Mesendoderm (in vitro differentiated cells): Measurements from ENCODE around the gene ABI3.

ENCODE experiments used
- DNase-seq: peaks from one replicate; pipeline ENCODE4 v3.0.0; 2013
- H2AK5ac ChIP-seq: 2 replicates; pipeline ENCODE4 v1.6.1; 2013; ENCODE audit warnings: low read length, inconsistent platforms
- H2BK120ac ChIP-seq: 2 replicates; pipeline ENCODE4 v1.6.1; 2013; ENCODE audit warnings: low read depth, mild to moderate bottlenecking, low read length, moderate library complexity, mixed read lengths
- H2BK15ac ChIP-seq: replicated peaks from 2 replicates; pipeline ENCODE4 v1.6.1; 2013; ENCODE audit warnings: low read depth, mild to moderate bottlenecking, moderate library complexity
- H2BK5ac ChIP-seq: 2 replicates; pipeline ENCODE4 v1.6.1; 2013; ENCODE audit warnings: low read length, inconsistent platforms
- H3K18ac ChIP-seq: 2 replicates; pipeline ENCODE4 v1.6.1; 2013; ENCODE audit warnings: mild to moderate bottlenecking, low read length, mixed read lengths
- H3K23ac ChIP-seq: one replicate; pipeline ENCODE4 v1.6.1; 2013; ENCODE audit warnings: low read length
- H3K27ac ChIP-seq: 2 replicates; pipeline ENCODE4 v1.5.1; 2013; ENCODE audit warnings: low read depth, mild to moderate bottlenecking, inconsistent platforms, low read length, moderate library complexity
- H3K27me3 ChIP-seq: 2 replicates; pipeline ENCODE4 v1.6.1; 2013; ENCODE audit warnings: low read length, control low read depth, mild to moderate bottlenecking, inconsistent platforms; ENCODE audit not compliant: insufficient read depth, poor library complexity
- H3K36me3 ChIP-seq: 2 replicates; pipeline ENCODE4 v1.6.1; 2013; ENCODE audit warnings: low read length, inconsistent platforms; ENCODE audit not compliant: control insufficient read depth, insufficient read depth
- H3K4ac ChIP-seq: one replicate; pipeline ENCODE4 v1.6.1; 2013; ENCODE audit warnings: low read depth, mild to moderate bottlenecking, low read length, moderate library complexity
- H3K4me1 ChIP-seq: 2 replicates; pipeline ENCODE4 v1.6.1; 2013; ENCODE audit warnings: low read depth, low read length, inconsistent platforms; ENCODE audit not compliant: control insufficient read depth
- H3K4me2 ChIP-seq: 2 replicates; pipeline ENCODE4 v1.6.1; 2013; ENCODE audit warnings: low read length
- H3K4me3 ChIP-seq: 2 replicates; pipeline ENCODE4 v1.5.1; 2013; ENCODE audit warnings: mild to moderate bottlenecking, low read length
- H3K56ac ChIP-seq: one replicate; pipeline ENCODE4 v1.6.1; 2013; ENCODE audit warnings: low read length
- H3K79me1 ChIP-seq: 2 replicates; pipeline ENCODE4 v1.6.1; 2013; ENCODE audit warnings: low read length, inconsistent platforms
- H3K79me2 ChIP-seq: 2 replicates; pipeline ENCODE4 v1.6.1; 2013; ENCODE audit warnings: mild to moderate bottlenecking, low read length; ENCODE audit not compliant: control insufficient read depth, insufficient read depth
- H3K9ac ChIP-seq: 2 replicates; pipeline ENCODE4 v1.6.1; 2013; ENCODE audit warnings: low read length, inconsistent platforms
- H4K5ac ChIP-seq: one replicate; pipeline ENCODE4 v1.6.1; 2013; ENCODE audit warnings: low read length
- H4K8ac ChIP-seq: one replicate; pipeline ENCODE4 v1.6.1; 2013; ENCODE audit warnings: low read depth, mild to moderate bottlenecking, control low read depth, low read length, moderate library complexity
- WGBS: extraction: QIAGEN DNeasy Blood & Tissue Kit; methylation state at CpG from one replicate; pipeline ENCODE4 v1.1.7; 2013; ENCODE audit warnings: low lambda C conversion rate, missing lambda C conversion rate; ENCODE audit not compliant: insufficient coverage; ENCODE audit errors: extremely low coverage; 5-methylcytosine and 5-hydroxymethylcytosine counted together

ABI3 gene

DNA sequence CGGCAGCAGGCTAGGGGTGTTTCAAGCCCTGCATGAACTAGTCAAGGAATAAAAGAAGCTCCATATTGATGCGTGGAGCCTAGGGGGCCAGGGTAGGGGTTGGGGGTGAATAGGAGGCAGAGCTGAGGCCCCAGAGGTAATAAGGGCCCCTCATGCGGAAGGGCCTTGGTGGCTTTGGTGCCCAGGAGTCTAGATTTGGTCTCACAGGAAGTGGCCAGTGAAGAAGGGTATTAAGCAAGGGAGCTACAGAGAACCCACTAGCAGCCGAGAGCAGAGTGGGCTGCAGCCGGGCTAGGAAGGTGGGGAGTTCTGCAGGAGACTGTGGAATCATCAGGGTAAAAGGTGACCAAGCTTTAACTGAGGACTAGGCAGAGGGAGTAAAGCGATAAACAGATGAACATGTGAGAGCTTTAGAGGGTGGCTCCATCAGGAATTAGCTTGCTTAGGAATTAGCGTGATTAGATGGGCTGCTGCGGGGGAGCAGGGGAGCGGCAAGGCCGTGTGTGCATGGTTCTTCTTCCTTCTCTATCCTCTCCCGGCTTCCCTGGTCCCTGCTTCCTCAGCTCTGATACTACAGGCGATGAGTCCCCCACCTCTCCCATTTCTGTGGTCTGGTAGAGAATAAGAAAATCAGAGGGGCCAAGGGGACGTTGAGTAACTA lies 10.0 kb upstream of the ABI3 start:
- H3K4me2 ChIP-seq, result no peak overlapping the region
- H3K4me1 ChIP-seq, result no peaks in the 10 kb centered on the region
- H2BK120ac ChIP-seq, result no peak overlapping the region
- no peak overlapping the region for H3K9ac ChIP-seq
- no CpG with 5 or more reads among the region's 13 CpGs for WGBS
- no peak overlapping the region for H3K27ac ChIP-seq
- H3K27me3 ChIP-seq, result no peaks in the 10 kb centered on the region
- no peak overlapping the region for H3K56ac ChIP-seq
- no peak overlapping the region for H3K4ac ChIP-seq
- no peak for DNase-seq
- H2AK5ac ChIP-seq, result no peak overlapping the region
- H3K79me1 ChIP-seq, result no peaks in the 10 kb centered on the region
- no peak overlapping the region for H4K5ac ChIP-seq
- no peak overlapping the region for H3K4me3 ChIP-seq
- H2BK15ac ChIP-seq, result no peak overlapping the region
- H4K8ac ChIP-seq, result no peak overlapping the region
- H2BK5ac ChIP-seq, result no peak overlapping the region
- H3K36me3 ChIP-seq, result no peaks in the 10 kb centered on the region
- no peak overlapping the region for H3K23ac ChIP-seq
- no peak overlapping the region for H3K18ac ChIP-seq
- no peaks in the 10 kb centered on the region for H3K79me2 ChIP-seq

DNA sequence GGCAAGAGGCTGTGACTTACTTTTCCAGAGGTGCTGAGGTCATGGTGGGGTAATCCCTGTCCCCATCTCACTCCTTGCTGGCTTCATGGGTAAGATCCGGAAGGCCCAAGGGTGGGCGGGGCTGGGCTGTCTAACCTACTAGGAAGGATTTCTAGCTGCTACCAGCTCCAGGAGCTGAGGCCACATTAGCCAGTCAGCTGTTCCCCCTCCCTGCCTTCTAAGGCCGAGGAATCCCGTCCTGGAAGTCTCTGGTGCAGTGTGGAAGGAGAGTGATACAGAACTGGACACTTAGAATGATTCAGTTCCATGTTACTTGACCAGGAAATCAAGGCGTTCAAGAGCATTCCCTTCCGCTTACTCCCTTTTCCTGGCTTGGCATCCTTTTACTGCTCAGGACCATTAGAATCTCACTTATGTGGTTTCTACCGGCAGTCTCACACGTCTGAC lies 9.0 kb upstream of the ABI3 start:
- no peak overlapping the region for H4K8ac ChIP-seq
- H3K4me1 ChIP-seq, result no peaks in the 10 kb centered on the region
- no peak overlapping the region for H3K4ac ChIP-seq
- H3K4me3 ChIP-seq, result no peak overlapping the region
- no CpG with 5 or more reads among the region's 8 CpGs for WGBS
- no peak overlapping the region for H4K5ac ChIP-seq
- H3K23ac ChIP-seq, result no peak overlapping the region
- H3K27me3 ChIP-seq, result no peaks in the 10 kb centered on the region
- H3K9ac ChIP-seq, result no peak overlapping the region
- H3K79me2 ChIP-seq, result no peaks in the 10 kb centered on the region
- no peak overlapping the region for H3K27ac ChIP-seq
- no peak overlapping the region for H3K4me2 ChIP-seq
- no peak overlapping the region for H2BK5ac ChIP-seq
- H3K18ac ChIP-seq, result no peak overlapping the region
- H2BK15ac ChIP-seq, result no peak overlapping the region
- no peak overlapping the region for H2BK120ac ChIP-seq
- no peak overlapping the region for H3K56ac ChIP-seq
- H3K79me1 ChIP-seq, result no peaks in the 10 kb centered on the region
- no peak for DNase-seq
- no peaks in the 10 kb centered on the region for H3K36me3 ChIP-seq
- H2AK5ac ChIP-seq, result no peak overlapping the region

DNA sequence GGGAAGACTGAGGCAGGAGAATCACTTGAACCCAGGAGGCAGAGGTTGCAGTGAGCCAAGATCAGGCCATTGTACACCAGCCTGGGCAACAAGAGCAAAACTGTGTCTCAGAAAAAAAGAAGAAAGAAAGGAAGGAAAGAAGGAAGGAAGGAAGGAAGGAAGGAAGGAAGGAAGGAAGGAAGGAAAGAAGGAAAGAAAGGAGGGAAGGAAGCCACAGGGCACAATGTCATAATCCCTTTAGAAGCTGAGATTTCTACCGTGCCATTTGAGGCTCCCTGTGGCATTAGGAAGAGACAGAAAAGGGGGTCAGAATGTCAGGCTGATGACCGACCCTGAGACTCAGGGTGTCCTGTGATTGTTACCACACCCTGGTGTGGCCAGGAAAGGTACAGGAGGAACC lies 6.7 kb upstream of the ABI3 start:
- H2BK15ac ChIP-seq, result no peak overlapping the region
- no peak overlapping the region for H3K23ac ChIP-seq
- no peak overlapping the region for H4K5ac ChIP-seq
- WGBS, result no CpG with 5 or more reads among the region's 2 CpGs
- no peak overlapping the region for H3K56ac ChIP-seq
- H2AK5ac ChIP-seq, result no peak overlapping the region
- H3K27me3 ChIP-seq, result no peaks in the 10 kb centered on the region
- H3K79me2 ChIP-seq, result no peaks in the 10 kb centered on the region
- no peak overlapping the region for H2BK5ac ChIP-seq
- no peak overlapping the region for H3K9ac ChIP-seq
- H3K36me3 ChIP-seq, result no peaks in the 10 kb centered on the region
- no peak overlapping the region for H3K18ac ChIP-seq
- H4K8ac ChIP-seq, result no peak overlapping the region
- DNase-seq, result no peak
- no peak overlapping the region for H3K4ac ChIP-seq
- no peaks in the 10 kb centered on the region for H3K79me1 ChIP-seq
- no peak overlapping the region for H3K4me3 ChIP-seq
- no peak overlapping the region for H3K27ac ChIP-seq
- H3K4me2 ChIP-seq, result no peak overlapping the region
- H2BK120ac ChIP-seq, result no peak overlapping the region
- no peaks in the 10 kb centered on the region for H3K4me1 ChIP-seq

DNA sequence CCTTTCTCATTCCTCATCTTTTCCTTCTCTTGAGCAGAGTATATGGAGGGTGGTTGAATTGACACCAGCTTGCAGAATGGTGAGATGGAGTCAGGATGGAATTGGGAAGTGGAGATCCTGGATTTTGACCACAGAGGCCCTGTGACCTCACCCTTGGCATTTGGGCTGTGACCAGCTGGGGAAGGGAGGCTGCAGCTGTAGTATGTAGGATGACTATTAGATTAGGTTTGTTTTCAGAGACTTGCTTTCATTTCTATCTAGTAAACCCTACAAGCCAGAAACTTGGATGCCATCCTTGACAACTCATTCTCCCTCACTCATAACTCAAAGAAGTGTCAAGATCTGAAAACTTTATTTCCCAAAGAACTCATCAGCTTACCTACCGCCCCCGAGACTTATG lies 6.0 kb upstream of the ABI3 start:
- Histone ChIP-seq H3K56ac (no peak overlapping the region), H2BK15ac (no peak overlapping the region)
- no peak for DNase-seq

DNA sequence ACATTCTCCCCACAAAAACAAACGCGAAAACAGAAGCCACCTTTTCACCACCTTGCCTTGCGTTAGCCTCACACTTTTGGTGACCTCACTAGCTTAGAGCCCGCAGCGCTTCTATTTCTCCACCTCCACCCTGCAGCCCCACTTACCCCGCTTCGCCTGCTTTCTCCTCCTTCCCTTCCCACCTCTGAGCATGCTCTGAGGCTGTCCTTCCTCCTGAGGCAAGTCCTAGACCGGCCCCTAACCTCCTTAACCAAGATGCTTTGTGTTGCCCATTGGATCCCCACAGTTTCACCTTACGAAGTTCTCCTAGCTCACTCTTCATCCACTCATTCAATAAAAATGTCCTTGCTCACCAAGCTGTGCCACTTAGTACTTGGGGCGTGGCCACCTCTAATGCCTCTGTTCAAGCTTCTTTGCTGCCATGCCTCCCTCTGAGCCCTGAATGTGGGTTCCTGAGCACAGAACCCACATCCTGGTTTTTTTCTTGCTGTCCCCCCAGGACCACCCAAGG lies 1.4 kb upstream of the ABI3 start:
- Histone ChIP-seq H3K4me3 (no peak overlapping the region), H2BK15ac (no peak overlapping the region), H3K23ac (no peak overlapping the region), H3K79me2 (no peaks in the 10 kb centered on the region), H3K4me1 (peaks cover 7% of the 10 kb centered on the region), H3K9ac (no peak overlapping the region), H2AK5ac (no peak overlapping the region), H2BK5ac (no peak overlapping the region), H3K4me2 (no peak overlapping the region), H3K79me1 (no peaks in the 10 kb centered on the region), H3K18ac (no peak overlapping the region), H4K5ac (no peak overlapping the region), H3K4ac (no peak overlapping the region), H3K27me3 (no peaks in the 10 kb centered on the region), H2BK120ac (no peak overlapping the region), H4K8ac (no peak overlapping the region), H3K27ac (no peak overlapping the region), H3K56ac (no peak overlapping the region), H3K36me3 (no peaks in the 10 kb centered on the region)
- WGBS, result no CpG with 5 or more reads among the region's 10 CpGs
- DNase-seq, result no peak

More for the DNA sequence above, 6.0 kb upstream of the ABI3 start:
- H4K5ac ChIP-seq, result no peak overlapping the region
- H2BK120ac ChIP-seq, result no peak overlapping the region
- H3K4me3 ChIP-seq, result no peak overlapping the region
- H3K4me2 ChIP-seq, result no peak overlapping the region
- H3K9ac ChIP-seq, result no peak overlapping the region
- H3K4me1 ChIP-seq, result no peaks in the 10 kb centered on the region
- no peak overlapping the region for H3K18ac ChIP-seq
- H3K4ac ChIP-seq, result no peak overlapping the region
- no peak overlapping the region for H4K8ac ChIP-seq
- no peak overlapping the region for H3K23ac ChIP-seq
- H3K27ac ChIP-seq, result no peak overlapping the region
- H3K36me3 ChIP-seq, result no peaks in the 10 kb centered on the region
- H2AK5ac ChIP-seq, result no peak overlapping the region
- H3K79me2 ChIP-seq, result no peaks in the 10 kb centered on the region
- no peak overlapping the region for H2BK5ac ChIP-seq
- no CpG with 5 or more reads among the region's 2 CpGs for WGBS
- no peaks in the 10 kb centered on the region for H3K27me3 ChIP-seq
- H3K79me1 ChIP-seq, result no peaks in the 10 kb centered on the region

DNA sequence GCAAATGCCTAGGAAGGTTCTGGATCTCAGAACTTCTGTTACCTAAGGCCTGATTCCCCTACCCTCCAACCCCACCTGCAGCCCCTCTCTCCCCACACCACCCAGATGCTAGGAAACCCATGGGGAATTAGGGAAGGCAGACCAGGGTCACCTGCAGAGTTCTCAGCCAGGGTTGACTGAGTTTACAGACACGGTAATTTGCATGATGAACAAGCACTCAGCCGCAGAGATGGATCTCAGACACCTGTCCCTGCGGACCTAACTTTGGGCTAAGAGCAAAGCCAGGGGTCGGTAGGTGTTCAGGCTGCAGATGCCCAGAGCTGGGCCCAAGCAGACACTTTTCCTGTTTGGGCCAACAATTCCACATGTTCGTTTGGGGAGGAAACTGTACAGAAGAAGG lies 2.9 kb downstream of the ABI3 start:
- Histone ChIP-seq H3K4me3 (no peak overlapping the region), H3K36me3 (no peaks in the 10 kb centered on the region), H3K79me1 (no peaks in the 10 kb centered on the region), H4K5ac (no peak overlapping the region), H4K8ac (no peak overlapping the region), H2BK15ac (no peak overlapping the region), H2AK5ac (no peak overlapping the region), H3K4me1 (peaks cover 7% of the 10 kb centered on the region), H3K27me3 (no peaks in the 10 kb centered on the region), H3K9ac (no peak overlapping the region), H3K79me2 (no peaks in the 10 kb centered on the region), H2BK120ac (no peak overlapping the region), H2BK5ac (no peak overlapping the region), H3K56ac (no peak overlapping the region), H3K23ac (no peak overlapping the region), H3K4ac (no peak overlapping the region), H3K18ac (no peak overlapping the region), H3K27ac (no peak overlapping the region), H3K4me2 (no peak overlapping the region)
- no peak for DNase-seq
- WGBS, result no CpG with 5 or more reads among the region's 5 CpGs
